H9 (cell line): Measurements from ENCODE around the gene ICAM2. TPM values are rescaled to one million over a fixed set of nuclear protein-coding genes. Genes with fewer than 3 reads are reported as not detected.

ENCODE experiments used
- DNase-seq: peaks from one replicate; pipeline ENCODE4 v3.0.0-alpha.2; 2017
- H2AFZ ChIP-seq: one replicate; pipeline ENCODE4 v1.6.1; 2013; ENCODE audit warnings: mild to moderate bottlenecking, low read length, control low read depth, moderate library complexity
- H2AK5ac ChIP-seq: 2 replicates; pipeline ENCODE4 v1.6.1; 2013; ENCODE audit warnings: low read length, control low read depth, mixed read lengths; ENCODE audit not compliant: insufficient read length
- H2BK120ac ChIP-seq: one replicate; pipeline ENCODE4 v1.6.1; 2013; ENCODE audit warnings: low read depth, mild to moderate bottlenecking, low read length, control low read depth, inconsistent platforms; ENCODE audit not compliant: poor library complexity, severe bottlenecking
- H2BK12ac ChIP-seq: 2 replicates; pipeline ENCODE4 v1.6.1; 2013; ENCODE audit warnings: low read length, control low read depth, mixed read lengths, low read depth; ENCODE audit not compliant: insufficient read length
- H2BK15ac ChIP-seq: 2 replicates; pipeline ENCODE4 v1.6.1; 2013; ENCODE audit warnings: low read depth, low read length, control low read depth
- H2BK20ac ChIP-seq: one replicate; pipeline ENCODE4 v1.6.1; 2013; ENCODE audit warnings: low read depth, mild to moderate bottlenecking, low read length, control low read depth, inconsistent platforms; ENCODE audit not compliant: poor library complexity, severe bottlenecking
- H2BK5ac ChIP-seq: 2 replicates; pipeline ENCODE4 v1.6.1; 2013; ENCODE audit warnings: low read length, control low read depth, mixed read lengths; ENCODE audit not compliant: insufficient read length
- H3K14ac ChIP-seq: 2 replicates; pipeline ENCODE4 v1.6.1; 2013; ENCODE audit warnings: low read length, control low read depth; ENCODE audit not compliant: insufficient read depth
- H3K18ac ChIP-seq: 2 replicates; pipeline ENCODE4 v1.6.1; 2013; ENCODE audit warnings: low read depth, mild to moderate bottlenecking, mixed read lengths, low read length, control low read depth; ENCODE audit not compliant: insufficient read length
- H3K23ac ChIP-seq: 2 replicates; pipeline ENCODE4 v1.6.1; 2013; ENCODE audit warnings: low read length, control low read depth, mixed read lengths, low read depth; ENCODE audit not compliant: insufficient read length
- H3K23me2 ChIP-seq: 2 replicates; pipeline ENCODE4 v1.6.1; 2013; ENCODE audit warnings: low read depth, mild to moderate bottlenecking, mixed read lengths, low read length, control low read depth; ENCODE audit not compliant: insufficient read length, poor library complexity, severe bottlenecking
- H3K27ac ChIP-seq: 2 replicates; pipeline ENCODE4 v1.5.1; 2013; ENCODE audit warnings: low read length, control low read depth, mixed read lengths, low read depth; ENCODE audit not compliant: insufficient read length
- H3K27me3 ChIP-seq: 2 replicates; pipeline ENCODE4 v1.6.1; 2013; ENCODE audit warnings: low read length, control low read depth, inconsistent platforms; ENCODE audit not compliant: insufficient read depth
- H3K4ac ChIP-seq: 2 replicates; pipeline ENCODE4 v1.6.1; 2013; ENCODE audit warnings: low read depth, mild to moderate bottlenecking, control low read depth, inconsistent platforms, low read length, moderate library complexity
- H3K4me1 ChIP-seq: 2 replicates; pipeline ENCODE4 v1.6.1; 2013; ENCODE audit warnings: low read length, control low read depth, inconsistent platforms; ENCODE audit not compliant: insufficient read depth
- H3K4me2 ChIP-seq: 2 replicates; pipeline ENCODE4 v1.6.1; 2013; ENCODE audit warnings: low read length, control low read depth, mixed read lengths; ENCODE audit not compliant: insufficient read length, insufficient read depth
- H3K56ac ChIP-seq: 2 replicates; pipeline ENCODE4 v1.6.1; 2013; ENCODE audit warnings: low read depth, mild to moderate bottlenecking, mixed read lengths, low read length, control low read depth; ENCODE audit not compliant: insufficient read length
- H3K79me1 ChIP-seq: 2 replicates; pipeline ENCODE4 v1.6.1; 2013; ENCODE audit warnings: low read depth, mild to moderate bottlenecking, moderate library complexity, low read length, control low read depth, inconsistent platforms; ENCODE audit not compliant: insufficient read depth, poor library complexity, severe bottlenecking
- H3K79me2 ChIP-seq: 2 replicates; pipeline ENCODE4 v1.6.1; 2013; ENCODE audit warnings: low read length, control low read depth, inconsistent platforms; ENCODE audit not compliant: insufficient read depth
- H3K9ac ChIP-seq: 2 replicates; pipeline ENCODE4 v1.6.1; 2013; ENCODE audit warnings: low read length, control low read depth, mixed read lengths; ENCODE audit not compliant: insufficient read length; ENCODE audit errors: extremely low read depth
- H3K9me3 ChIP-seq: one replicate; pipeline ENCODE4 v1.6.1; 2013; ENCODE audit warnings: low read depth, low read length, inconsistent platforms; ENCODE audit not compliant: control insufficient read depth
- H3T11ph ChIP-seq: one replicate; pipeline ENCODE4 v1.6.1; 2013; ENCODE audit warnings: mild to moderate bottlenecking, low read length, control low read depth, inconsistent platforms
- H4K20me1 ChIP-seq: one replicate; pipeline ENCODE4 v1.6.1; 2013; ENCODE audit not compliant: control insufficient read depth, insufficient read length, insufficient read depth
- H4K5ac ChIP-seq: 2 replicates; pipeline ENCODE4 v1.6.1; 2013; ENCODE audit warnings: low read depth, mild to moderate bottlenecking, mixed read lengths, low read length, control low read depth; ENCODE audit not compliant: insufficient read length
- H4K8ac ChIP-seq: replicated peaks from 2 replicates; pipeline ENCODE4 v1.6.1; 2013; ENCODE audit warnings: low read length, control low read depth, mixed read lengths, low read depth; ENCODE audit not compliant: insufficient read length
- H4K91ac ChIP-seq: 2 replicates; pipeline ENCODE4 v1.6.1; 2013; ENCODE audit warnings: low read depth, mild to moderate bottlenecking, moderate library complexity, mixed read lengths, low read length, control low read depth; ENCODE audit not compliant: insufficient read length
- H3K27ac Mint-ChIP-seq, 3 experiments: 2 replicates in 2 of 3; 3 replicates in 1 of 3; pipeline ENCODE4 v1.8.0; 2020 to 2021; ENCODE audit warnings: mixed read lengths in 3 of 3, mild to moderate bottlenecking in 1 of 3, moderate library complexity in 1 of 3
- H3K27me3 Mint-ChIP-seq: 2 replicates; pipeline ENCODE4 v1.8.0; 2021; ENCODE audit warnings: low read depth, mild to moderate bottlenecking, moderate library complexity, mixed read lengths
- H3K36me3 Mint-ChIP-seq, 3 experiments: 2 replicates in 2 of 3; 3 replicates in 1 of 3; pipeline ENCODE4 v1.8.0; 2020 to 2021; ENCODE audit warnings: low read depth in 3 of 3, mixed read lengths in 3 of 3; ENCODE audit not compliant: insufficient read depth in 1 of 3
- H3K4me1 Mint-ChIP-seq, 2 experiments: 2 replicates each; pipeline ENCODE4 v1.8.0; 2020; ENCODE audit warnings: mixed read lengths in 2 of 2
- H3K4me3 Mint-ChIP-seq, 2 experiments: 2 replicates in 1 of 2; 3 replicates in 1 of 2; pipeline ENCODE4 v1.8.0; 2020 to 2021; ENCODE audit warnings: mild to moderate bottlenecking in 2 of 2, mixed read lengths in 2 of 2, moderate library complexity in 1 of 2
- H3K9me3 Mint-ChIP-seq, 2 experiments: 2 replicates in 1 of 2; 3 replicates in 1 of 2; pipeline ENCODE4 v1.8.0; 2020; ENCODE audit warnings: mild to moderate bottlenecking in 2 of 2, mixed read lengths in 2 of 2, moderate library complexity in 1 of 2
- CTCF ChIP-seq: fragments of 200-600 bp; sonication (generic); conservative IDR thresholded peaks from 3 replicates; pipeline ENCODE4 v1.8.0; 2021; ENCODE audit warnings: antibody characterized with exemption, mild to moderate bottlenecking
- WGBS: extraction: QIAGEN DNeasy Blood & Tissue Kit; methylation state at CpG from one replicate; pipeline ENCODE4 v1.1.7; 2013; ENCODE audit warnings: missing lambda C conversion rate, low lambda C conversion rate, mixed read lengths; ENCODE audit not compliant: insufficient read length; ENCODE audit errors: extremely low coverage; 5-methylcytosine and 5-hydroxymethylcytosine counted together
- total RNA-seq: library from RNA; stranded (reverse); gene quantifications from 2 replicates; pipeline ENCODE4 v1.2.1, GENCODE V29; 2021

ICAM2 gene
- total RNA-seq, 1 experiment from 2014 or later = 0.28 TPM

- Mint-ChIP-seq H3K4me1 (peaks cover 6% of the 10 kb centered on the region in 2 experiments), H3K9me3 (peaks cover 16 to 18% of the 10 kb centered on the region in 2 experiments), H3K27me3 (no peaks in the 10 kb centered on the region; the same call in 1 of the 2 replicates), H3K4me3 (no peak overlapping the region), H3K27ac (no peak overlapping the region), H3K36me3 (peaks cover 28 to 34% (median 30%) of the 10 kb centered on the region in 3 experiments)
- no peak overlapping the region for H3K14ac ChIP-seq
- no peaks in the 10 kb centered on the region for H3K27me3 ChIP-seq
- H3T11ph ChIP-seq = no peak overlapping the region
- peaks cover 9% of the 10 kb centered on the region for H3K9me3 ChIP-seq
- no peak overlapping the region for H2AFZ ChIP-seq
- H2BK20ac ChIP-seq = no peak overlapping the region
- no peak overlapping the region for H4K8ac ChIP-seq
- H2AK5ac ChIP-seq = no peak overlapping the region
- no peak for DNase-seq
- H2BK15ac ChIP-seq = no peak overlapping the region
- H4K20me1 ChIP-seq = no peaks in the 10 kb centered on the region
- H3K4me1 ChIP-seq = no peaks in the 10 kb centered on the region
- no peak overlapping the region for H3K27ac ChIP-seq
- no peak overlapping the region for H3K4ac ChIP-seq
- H3K56ac ChIP-seq = no peak overlapping the region
- H3K79me1 ChIP-seq = no peaks in the 10 kb centered on the region
- H3K18ac ChIP-seq = no peak overlapping the region
- H3K4me2 ChIP-seq = no peak overlapping the region
- no peaks in the 10 kb centered on the region for H3K23me2 ChIP-seq
- TF ChIP-seq CTCF = no peak
- H2BK120ac ChIP-seq = no peak overlapping the region
- no CpG with 5 or more reads among the region's 1 CpG for WGBS
- no peak overlapping the region for H2BK12ac ChIP-seq
- no peak overlapping the region for H4K91ac ChIP-seq
- no peak overlapping the region for H4K5ac ChIP-seq
- no peaks in the 10 kb centered on the region for H3K79me2 ChIP-seq
- H2BK5ac ChIP-seq = no peak overlapping the region
- H3K9ac ChIP-seq = no peak overlapping the region
- no peak overlapping the region for H3K23ac ChIP-seq
Observed at GRCh38 chr17:64069143-64069542, 48.7 kb upstream of the ICAM2 start.
